Prostate gland (tissue), 2 donors: ENCODE results near the gene ZNF292. TPM values are rescaled to one million over a fixed set of nuclear protein-coding genes. Genes with fewer than 3 reads are reported as not detected.

Source experiments
- DNase-seq: peaks from one replicate; pipeline ENCODE4 v3.0.0-alpha.2; 2019; ENCODE audit warnings: low spot score
- H3K27ac ChIP-seq, 2 donors: fragments of 200-600 bp; sonication (generic); 2 replicates each; pipeline ENCODE4 v1.5.1; 2017 to 2019
- H3K27me3 ChIP-seq: fragments of 200-600 bp; sonication (generic); replicated peaks from 2 replicates; pipeline ENCODE4 v1.5.1; 2019; ENCODE audit not compliant: insufficient read depth
- H3K36me3 ChIP-seq, 2 donors: fragments of 200-600 bp; sonication (generic); 1 replicate in 1 of 2; 2 replicates in 1 of 2; pipeline versions ENCODE4 v1.5.1 to v1.8.1; 2017 to 2019
- H3K4me1 ChIP-seq: fragments of 200-600 bp; sonication (generic); replicated peaks from 2 replicates; pipeline ENCODE4 v1.5.1; 2019
- H3K4me3 ChIP-seq, 2 donors: fragments of 200-600 bp; sonication (generic); 2 replicates each; pipeline ENCODE4 v1.5.1; 2017 to 2019
- H3K9me3 ChIP-seq: fragments of 200-600 bp; sonication (generic); 2 replicates; pipeline ENCODE4 v1.5.1; 2017
- POLR2A ChIP-seq: fragments of 450-650 bp; IDR thresholded peaks from one replicate; pipeline ENCODE4 v1.6.1; 2016; ENCODE audit warnings: antibody characterized with exemption, mild to moderate bottlenecking
- POLR2AphosphoS5 ChIP-seq: sonication (generic); formaldehyde crosslinking; IDR thresholded peaks from one replicate; pipeline ENCODE4 v1.6.1; 2017; ENCODE audit warnings: antibody characterized with exemption
- whole genome bisulfite sequencing: methylation state at CpG from one replicate; pipeline ENCODE4 v1.1.5; 2018; 5-methylcytosine and 5-hydroxymethylcytosine counted together
- intact Hi-C: fragments of 100-400 bp; cut with DNase I; formaldehyde crosslinking; loops from one replicate; pipeline ENCODE4 v1.14.2; 2022
- total RNA-seq, 2 donors: library from RNA; depleted of rRNA; stranded (reverse); fragments of >200 nt; gene quantifications; one replicate each; pipeline ENCODE4 v1.1.0, GENCODE V29; 2016
- TF ChIP-seq, protein P1 (sequence below), 4 experiments: fragments of 200-600 bp in 2 of 4; fragments of 450-650 bp in 2 of 4; sonication (generic) in 2 of 4; IDR thresholded peaks; 1 replicate in 3 of 4; 2 replicates in 1 of 4; pipeline ENCODE4 v1.5.1; 2016 to 2019; ENCODE audit warnings: antibody characterized with exemption in 4 of 4, mild to moderate bottlenecking in 2 of 4, moderate library complexity in 2 of 4

Gene ZNF292
- total RNA-seq, 2 donors from 2014 or later: 28.0 to 49.0 TPM

DNA sequence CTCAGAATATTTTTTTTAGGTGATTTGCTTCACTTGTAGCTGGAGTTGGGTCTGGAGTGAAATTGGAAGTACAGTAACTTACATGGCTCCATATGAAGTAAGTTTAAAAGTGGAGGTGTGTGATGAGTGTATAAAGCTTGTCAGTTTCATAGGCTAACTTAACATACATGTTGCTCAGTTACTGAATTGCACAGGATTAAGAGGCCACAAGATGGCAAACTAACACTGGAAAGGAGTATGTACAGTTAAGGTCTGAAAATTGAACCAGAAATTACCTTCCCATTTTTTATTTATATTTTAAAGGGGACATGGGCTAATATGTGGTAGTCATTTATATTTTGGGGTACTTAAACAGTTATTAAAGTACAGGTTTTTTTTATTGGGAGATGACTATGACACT lies 121.8 kb downstream of the ZNF292 start:
- Histone ChIP-seq H3K4me3 (no peak overlapping the region), H3K36me3 (no peaks in the 10 kb centered on the region), H3K27ac (no peak overlapping the region), H3K4me1 (no peaks in the 10 kb centered on the region), H3K27me3 (no peaks in the 10 kb centered on the region), H3K9me3 (no peaks in the 10 kb centered on the region)
- intact Hi-C loops: no loop called here
- DNase-seq: no peak
- TF ChIP-seq POLR2AphosphoS5: no peak
- TF ChIP-seq POLR2A: no peak
- TF ChIP-seq, protein P1, sequence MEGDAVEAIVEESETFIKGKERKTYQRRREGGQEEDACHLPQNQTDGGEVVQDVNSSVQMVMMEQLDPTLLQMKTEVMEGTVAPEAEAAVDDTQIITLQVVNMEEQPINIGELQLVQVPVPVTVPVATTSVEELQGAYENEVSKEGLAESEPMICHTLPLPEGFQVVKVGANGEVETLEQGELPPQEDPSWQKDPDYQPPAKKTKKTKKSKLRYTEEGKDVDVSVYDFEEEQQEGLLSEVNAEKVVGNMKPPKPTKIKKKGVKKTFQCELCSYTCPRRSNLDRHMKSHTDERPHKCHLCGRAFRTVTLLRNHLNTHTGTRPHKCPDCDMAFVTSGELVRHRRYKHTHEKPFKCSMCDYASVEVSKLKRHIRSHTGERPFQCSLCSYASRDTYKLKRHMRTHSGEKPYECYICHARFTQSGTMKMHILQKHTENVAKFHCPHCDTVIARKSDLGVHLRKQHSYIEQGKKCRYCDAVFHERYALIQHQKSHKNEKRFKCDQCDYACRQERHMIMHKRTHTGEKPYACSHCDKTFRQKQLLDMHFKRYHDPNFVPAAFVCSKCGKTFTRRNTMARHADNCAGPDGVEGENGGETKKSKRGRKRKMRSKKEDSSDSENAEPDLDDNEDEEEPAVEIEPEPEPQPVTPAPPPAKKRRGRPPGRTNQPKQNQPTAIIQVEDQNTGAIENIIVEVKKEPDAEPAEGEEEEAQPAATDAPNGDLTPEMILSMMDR (IDR thresholded peaks at IDR 0.05): peak in 2 of 4 experiments; percentile 6 to 12

DNA sequence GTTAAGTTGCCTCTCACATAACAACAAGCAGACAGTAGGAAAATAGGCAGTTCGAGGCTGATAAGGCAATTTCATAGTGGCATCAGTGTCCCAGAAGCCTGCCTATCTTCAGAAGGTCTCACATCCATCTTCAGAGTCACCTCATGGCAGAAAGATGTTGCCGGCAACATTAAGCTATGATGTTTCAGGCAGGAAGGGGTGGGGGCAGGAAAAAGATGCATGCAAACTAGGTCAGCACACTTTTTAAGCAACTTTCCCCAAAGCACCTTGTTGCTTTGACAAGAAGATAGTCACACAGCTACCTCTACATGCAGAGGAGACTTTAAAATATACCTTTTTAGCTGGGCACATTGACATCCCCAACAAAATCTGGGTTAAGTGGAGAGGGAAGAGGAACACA lies 123.8 kb downstream of the ZNF292 start:
- Histone ChIP-seq H3K4me3 (no peak overlapping the region), H3K4me1 (no peaks in the 10 kb centered on the region), H3K27me3 (no peaks in the 10 kb centered on the region), H3K9me3 (no peaks in the 10 kb centered on the region), H3K27ac (no peak overlapping the region), H3K36me3 (no peaks in the 10 kb centered on the region)
- intact Hi-C loops: no loop called here
- WGBS: 31% methylated on average over 2 of the region's 2 CpGs
- TF ChIP-seq, protein P1 (IDR thresholded peaks at IDR 0.05): no peak
- TF ChIP-seq POLR2A (no peak), POLR2AphosphoS5 (no peak)
- no peak for DNase-seq

DNA sequence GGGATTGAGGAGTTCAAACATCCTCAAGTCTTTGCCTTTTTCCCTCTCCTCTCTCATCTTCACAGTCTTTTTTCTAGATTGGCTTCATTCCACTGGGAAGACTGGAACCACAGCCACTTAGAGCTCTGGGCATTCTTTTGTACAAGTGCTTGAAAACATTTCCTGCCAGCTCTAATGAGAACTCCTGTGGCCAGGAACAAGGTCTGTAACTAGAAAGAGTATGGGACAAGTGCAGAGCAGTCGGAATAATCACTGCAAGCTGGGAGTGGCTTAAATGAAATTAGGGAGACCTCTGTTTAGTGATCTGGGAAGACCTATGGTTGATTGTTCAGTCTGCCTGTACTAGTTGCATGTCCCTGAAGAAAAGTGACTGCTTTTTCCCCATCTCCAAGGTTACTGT lies 126.1 kb downstream of the ZNF292 start:
- no peaks in the 10 kb centered on the region for H3K36me3 ChIP-seq
- H3K27me3 ChIP-seq: no peaks in the 10 kb centered on the region
- no peak overlapping the region for H3K4me3 ChIP-seq
- H3K4me1 ChIP-seq: no peaks in the 10 kb centered on the region
- TF ChIP-seq, protein P1 (IDR thresholded peaks at IDR 0.05): no peak
- TF ChIP-seq POLR2AphosphoS5 (no peak), POLR2A (no peak)
- DNase-seq: no peak
- no peaks in the 10 kb centered on the region for H3K9me3 ChIP-seq
- intact Hi-C loops: no loop called here
- 83% methylated on average over 1 of the region's 1 CpG for WGBS
- H3K27ac ChIP-seq: no peak overlapping the region

DNA sequence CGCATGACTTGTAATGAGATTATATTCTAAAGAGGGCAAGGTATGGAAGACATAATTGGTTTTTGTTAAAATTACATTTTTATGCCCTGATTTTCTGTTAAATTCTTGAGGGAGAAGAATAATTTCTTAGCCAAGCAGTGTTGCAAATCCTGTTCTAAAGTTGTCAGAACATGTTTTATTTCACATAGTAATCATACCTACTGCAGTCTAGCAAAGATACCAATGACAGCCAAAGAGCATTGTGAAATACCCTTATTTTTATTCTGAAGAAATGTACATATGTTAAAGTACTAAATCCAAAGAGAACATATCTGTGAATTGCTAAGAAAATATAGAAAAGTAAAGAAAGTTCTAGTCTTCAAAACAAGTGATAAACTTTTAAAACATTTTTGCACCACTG lies 127.4 kb downstream of the ZNF292 start:
- 90% methylated on average over 1 of the region's 1 CpG for WGBS
- no peaks in the 10 kb centered on the region for H3K4me1 ChIP-seq

DNA sequence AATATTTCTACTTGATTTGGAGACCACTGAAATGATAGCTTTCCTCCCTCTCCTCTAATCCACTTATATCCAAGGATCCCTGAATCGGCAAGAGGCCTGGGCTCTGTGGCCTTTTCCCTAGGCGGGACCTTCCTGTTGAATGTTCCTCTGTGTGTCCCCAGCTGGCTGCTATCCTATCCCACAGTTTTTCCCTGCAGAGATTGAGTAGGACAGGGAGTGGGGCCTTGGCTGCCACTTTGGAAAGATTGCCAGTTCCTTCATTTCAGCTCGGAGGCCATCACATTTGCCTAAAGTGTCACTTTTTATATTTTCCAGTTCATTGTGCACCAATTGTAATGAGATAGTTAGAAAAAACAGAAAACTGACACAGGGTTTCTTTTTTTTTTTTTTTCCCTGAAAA lies 128.1 kb downstream of the ZNF292 start:
- H3K9me3 ChIP-seq: no peaks in the 10 kb centered on the region
- H3K4me1 ChIP-seq: no peaks in the 10 kb centered on the region
- no peak overlapping the region for H3K27ac ChIP-seq
- no peak overlapping the region for H3K4me3 ChIP-seq
- no peaks in the 10 kb centered on the region for H3K27me3 ChIP-seq
- TF ChIP-seq POLR2AphosphoS5 (no peak), POLR2A (no peak)
- TF ChIP-seq, protein P1 (IDR thresholded peaks at IDR 0.05): no peak
- no peak for DNase-seq
- intact Hi-C loops: no loop called here
- WGBS: 75% methylated on average over 3 of the region's 3 CpGs
- no peaks in the 10 kb centered on the region for H3K36me3 ChIP-seq

More for the DNA sequence above, 127.4 kb downstream of the ZNF292 start:
- H3K4me3 ChIP-seq: no peak overlapping the region
- no peaks in the 10 kb centered on the region for H3K27me3 ChIP-seq
- H3K27ac ChIP-seq: no peak overlapping the region
- no peaks in the 10 kb centered on the region for H3K9me3 ChIP-seq
- intact Hi-C loops: no loop called here
- TF ChIP-seq POLR2A (no peak), POLR2AphosphoS5 (no peak)
- TF ChIP-seq, protein P1 (IDR thresholded peaks at IDR 0.05): no peak
- DNase-seq: no peak
- no peaks in the 10 kb centered on the region for H3K36me3 ChIP-seq
